HEK293 (cell line): ENCODE results near the gene FAM89B.
A peak's percentile ranks its signal among the peaks of the same experiment; 100 is the strongest.

Experiments used
- CTCF ChIA-PET: fragments of 350-600 bp; formaldehyde crosslinking; extraction: SDS; loops from one replicate; lab custom pipeline; 2021; ENCODE audit warnings: antibody characterized with exemption; lab: Yijun Ruan, JAX
- POLR2A ChIA-PET: fragments of 300-600 bp; formaldehyde crosslinking; extraction: SDS; loops from one replicate; lab custom pipeline; 2020; ENCODE audit warnings: antibody characterized with exemption, inconsistent platforms; lab: Yijun Ruan, JAX
- H3K27ac ChIP-seq: fragments of 200-500 bp; sonication (Bioruptor generic); 2 replicates; pipeline ENCODE4 v1.5.1; 2014; ENCODE audit warnings: low read depth, low read length, control low read depth, inconsistent platforms; ENCODE audit errors: extremely low read depth
- H3K36me3 ChIP-seq, 2 experiments: fragments of 200-500 bp in 1 of 2; sonication (Bioruptor generic) in 1 of 2; 1 replicate in 1 of 2; 2 replicates in 1 of 2; pipeline ENCODE4 v1.5.1; 2014 to 2017; ENCODE audit warnings: inconsistent platforms in 2 of 2, low read length in 2 of 2; ENCODE audit not compliant: control insufficient read depth in 2 of 2, insufficient read depth in 1 of 2
- H3K4me1 ChIP-seq: fragments of 200-500 bp; sonication (Bioruptor generic); 2 replicates; pipeline ENCODE4 v1.5.1; 2014; ENCODE audit warnings: mild to moderate bottlenecking, low read length, inconsistent platforms; ENCODE audit not compliant: control insufficient read depth, insufficient read depth
- H3K4me3 ChIP-seq: 2 replicates; pipeline ENCODE4 v1.5.1; 2011; ENCODE audit warnings: low read depth, mild to moderate bottlenecking, control low read depth, low read length, moderate library complexity
- H3K9me3 ChIP-seq: fragments of 200-500 bp; sonication (Bioruptor generic); 2 replicates; pipeline ENCODE4 v1.5.1; 2014; ENCODE audit warnings: low read depth, low read length, inconsistent platforms; ENCODE audit not compliant: control insufficient read depth, insufficient read depth
- BCL11A ChIP-seq: fragments of 450-650 bp; formaldehyde crosslinking; IDR thresholded peaks from 2 replicates; pipeline ENCODE4 v1.5.1; 2016; ENCODE audit warnings: low read depth, missing biosample characterization, missing genetic modification characterization
- BCL11B ChIP-seq: fragments of 450-650 bp; formaldehyde crosslinking; IDR thresholded peaks from 2 replicates; pipeline ENCODE4 v1.5.1; 2016; ENCODE audit warnings: low read depth, missing biosample characterization, missing genetic modification characterization
- GLIS2 ChIP-seq: fragments of 450-650 bp; formaldehyde crosslinking; IDR thresholded peaks from 2 replicates; pipeline ENCODE4 v1.5.1; 2016; ENCODE audit warnings: missing biosample characterization, missing genetic modification characterization
- KLF1 ChIP-seq: fragments of 450-650 bp; formaldehyde crosslinking; IDR thresholded peaks from 2 replicates; pipeline ENCODE4 v1.5.1; 2016; ENCODE audit warnings: missing biosample characterization, missing genetic modification characterization
- OSR2 ChIP-seq: fragments of 450-650 bp; formaldehyde crosslinking; IDR thresholded peaks from 2 replicates; pipeline ENCODE4 v1.5.1; 2016; ENCODE audit warnings: missing biosample characterization, missing genetic modification characterization
- RBAK ChIP-seq: fragments of 450-650 bp; formaldehyde crosslinking; IDR thresholded peaks from 2 replicates; pipeline ENCODE4 v1.5.1; 2016; ENCODE audit warnings: missing biosample characterization, missing genetic modification characterization
- SCRT1 ChIP-seq: fragments of 450-650 bp; formaldehyde crosslinking; IDR thresholded peaks from 2 replicates; pipeline ENCODE4 v1.5.1; 2016; ENCODE audit warnings: missing biosample characterization, missing genetic modification characterization, borderline replicate concordance
- SCRT2 ChIP-seq: fragments of 450-650 bp; formaldehyde crosslinking; IDR thresholded peaks from 2 replicates; pipeline ENCODE4 v1.5.1; 2016; ENCODE audit warnings: missing biosample characterization, missing genetic modification characterization
- SP2 ChIP-seq: fragments of 450-650 bp; formaldehyde crosslinking; IDR thresholded peaks from 2 replicates; pipeline ENCODE4 v1.5.1; 2016; ENCODE audit warnings: missing biosample characterization, missing genetic modification characterization
- SP3 ChIP-seq: fragments of 450-650 bp; formaldehyde crosslinking; IDR thresholded peaks from 2 replicates; pipeline ENCODE4 v1.5.1; 2016; ENCODE audit warnings: missing biosample characterization, missing genetic modification characterization
- SP7 ChIP-seq: fragments of 450-650 bp; formaldehyde crosslinking; IDR thresholded peaks from 2 replicates; pipeline ENCODE4 v1.5.1; 2016; ENCODE audit warnings: missing biosample characterization, missing genetic modification characterization
- ZBTB7A ChIP-seq: fragments of 450-650 bp; formaldehyde crosslinking; IDR thresholded peaks from 2 replicates; pipeline ENCODE4 v1.5.1; 2016; ENCODE audit warnings: low read depth, missing biosample characterization, missing genetic modification characterization
- ZFP3 ChIP-seq: fragments of 450-650 bp; formaldehyde crosslinking; IDR thresholded peaks from 2 replicates; pipeline ENCODE4 v1.5.1; 2016; ENCODE audit warnings: low read depth, missing biosample characterization, missing genetic modification characterization
- ZNF10 ChIP-seq: fragments of 450-650 bp; formaldehyde crosslinking; IDR thresholded peaks from 2 replicates; pipeline ENCODE4 v1.5.1; 2017; ENCODE audit warnings: missing biosample characterization, missing genetic modification characterization
- ZNF133 ChIP-seq: fragments of 450-650 bp; formaldehyde crosslinking; IDR thresholded peaks from 2 replicates; pipeline ENCODE4 v1.5.1; 2016; ENCODE audit warnings: missing biosample characterization, missing genetic modification characterization
- ZNF175 ChIP-seq: fragments of 450-650 bp; formaldehyde crosslinking; IDR thresholded peaks from 2 replicates; pipeline ENCODE4 v1.5.1; 2016; ENCODE audit warnings: missing biosample characterization, missing genetic modification characterization
- ZNF600 ChIP-seq: fragments of 450-650 bp; formaldehyde crosslinking; IDR thresholded peaks from 2 replicates; pipeline ENCODE4 v1.5.1; 2016; ENCODE audit warnings: missing biosample characterization, missing genetic modification characterization
- TF ChIP-seq, protein P1 (sequence below): fragments of 450-650 bp; formaldehyde crosslinking; IDR thresholded peaks from 2 replicates; pipeline ENCODE4 v1.5.1; 2016; ENCODE audit warnings: missing biosample characterization, missing genetic modification characterization
- TF ChIP-seq, protein P2 (sequence below): fragments of 450-650 bp; formaldehyde crosslinking; IDR thresholded peaks from 2 replicates; pipeline ENCODE4 v1.5.1; 2016; ENCODE audit warnings: missing biosample characterization, missing genetic modification characterization, borderline replicate concordance
- TF ChIP-seq, protein P3 (sequence below): fragments of 450-650 bp; formaldehyde crosslinking; IDR thresholded peaks from 2 replicates; pipeline ENCODE4 v1.5.1; 2016; ENCODE audit warnings: missing biosample characterization, missing genetic modification characterization

The FAM89B gene

GRCh38 chr11:65552388-65552951, 19.9 kb upstream of the FAM89B start:
- Histone ChIP-seq H3K27ac (no peak overlapping the region), H3K4me3 (no peak overlapping the region), H3K4me1 (no peaks in the 10 kb centered on the region; the same call in 1 of the 2 replicates), H3K36me3 (peaks cover 5 to 51% of the 10 kb centered on the region in 2 experiments; a peak in 2 of 3 replicates), H3K9me3 (no peaks in the 10 kb centered on the region)
- TF ChIP-seq GLIS2: 0 out of 2 replicates have a peak, but pooled peaks have one; percentile 12
- TF ChIP-seq ZFP3 (tag by site-specific recombination): no peak
- TF ChIP-seq BCL11A (tag by site-specific recombination): peak; percentile 68
- TF ChIP-seq ZNF133 (tag by site-specific recombination): no peak
- peak; percentile 91 for TF ChIP-seq BCL11B (tag by site-specific recombination)
- peak; percentile 14; the same call in 1 of the 2 replicates for TF ChIP-seq ZBTB7A
- TF ChIP-seq, protein P1, sequence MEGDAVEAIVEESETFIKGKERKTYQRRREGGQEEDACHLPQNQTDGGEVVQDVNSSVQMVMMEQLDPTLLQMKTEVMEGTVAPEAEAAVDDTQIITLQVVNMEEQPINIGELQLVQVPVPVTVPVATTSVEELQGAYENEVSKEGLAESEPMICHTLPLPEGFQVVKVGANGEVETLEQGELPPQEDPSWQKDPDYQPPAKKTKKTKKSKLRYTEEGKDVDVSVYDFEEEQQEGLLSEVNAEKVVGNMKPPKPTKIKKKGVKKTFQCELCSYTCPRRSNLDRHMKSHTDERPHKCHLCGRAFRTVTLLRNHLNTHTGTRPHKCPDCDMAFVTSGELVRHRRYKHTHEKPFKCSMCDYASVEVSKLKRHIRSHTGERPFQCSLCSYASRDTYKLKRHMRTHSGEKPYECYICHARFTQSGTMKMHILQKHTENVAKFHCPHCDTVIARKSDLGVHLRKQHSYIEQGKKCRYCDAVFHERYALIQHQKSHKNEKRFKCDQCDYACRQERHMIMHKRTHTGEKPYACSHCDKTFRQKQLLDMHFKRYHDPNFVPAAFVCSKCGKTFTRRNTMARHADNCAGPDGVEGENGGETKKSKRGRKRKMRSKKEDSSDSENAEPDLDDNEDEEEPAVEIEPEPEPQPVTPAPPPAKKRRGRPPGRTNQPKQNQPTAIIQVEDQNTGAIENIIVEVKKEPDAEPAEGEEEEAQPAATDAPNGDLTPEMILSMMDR (tag by site-specific recombination): no peak
- ChIA-PET CTCF (interaction anchor here (0.6 to 4.3 kb wide), 17 partner anchors 8 to 880 kb away, joined by 3 to 53 read pairs (median 4); partner anchors contain the start of gene ZNRD2), POLR2A (interaction anchor here (0.5 to 2.1 kb wide), 5 partner anchors 12 to 53 kb away, joined by 3 to 9 read pairs (median 3); partner anchors contain the start of genes MALAT1 and SCYL1)

DNA sequence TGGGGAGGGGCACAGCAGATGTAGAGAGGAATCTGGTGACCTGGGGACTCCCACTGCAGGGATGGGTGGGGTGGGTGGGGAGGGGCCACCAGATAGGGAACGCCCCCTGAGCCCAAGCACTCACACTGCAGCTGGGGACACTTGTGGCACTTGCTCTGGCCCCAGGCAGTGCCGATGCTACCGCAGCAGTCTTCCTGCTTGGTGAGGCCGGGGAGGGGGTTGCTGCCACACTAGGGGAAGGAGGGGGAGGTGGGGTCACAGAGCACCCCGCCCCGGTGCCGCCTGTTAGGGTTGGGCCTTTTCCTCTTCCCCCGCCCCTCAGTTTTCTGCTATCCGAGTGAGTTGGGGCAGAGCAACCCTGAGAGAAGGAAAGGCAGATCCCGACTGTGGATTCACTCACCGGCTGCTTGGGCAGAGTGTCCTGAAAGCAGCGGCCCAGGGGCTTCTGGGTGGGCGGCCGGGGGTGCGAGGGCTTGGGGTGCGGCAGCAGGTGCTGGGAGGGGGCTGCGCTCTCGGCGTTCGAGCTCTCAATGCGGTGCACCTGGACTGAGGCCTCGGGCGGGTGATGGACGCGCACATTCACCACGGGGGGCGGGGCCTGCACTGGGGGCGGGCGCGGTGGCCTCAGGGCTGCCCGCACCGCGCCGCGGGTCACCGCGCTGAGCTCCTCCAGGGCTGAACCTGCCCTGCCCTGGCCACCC, 18.9 kb upstream of the FAM89B start:
- Histone ChIP-seq H3K4me1 (no peaks in the 10 kb centered on the region; the same call in 1 of the 2 replicates), H3K36me3 (peaks cover 5 to 41% of the 10 kb centered on the region in 2 experiments; a peak in 2 of 3 replicates), H3K4me3 (no peak overlapping the region), H3K9me3 (no peaks in the 10 kb centered on the region), H3K27ac (no peak overlapping the region)
- ChIA-PET POLR2A (interaction anchor here (2.1 kb wide), 1 partner anchor 13 kb away, joined by 7 read pairs; no protein-coding TSS in a partner anchor), CTCF (interaction anchor here (4.3 kb wide), 1 partner anchor 12 kb away, joined by 53 read pairs; no protein-coding TSS in a partner anchor)
- TF ChIP-seq SP7 (tag by site-specific recombination): 0 out of 2 replicates have a peak, but pooled peaks have one; percentile 10
- no peak for TF ChIP-seq RBAK (tag by site-specific recombination)
- TF ChIP-seq, protein P2, sequence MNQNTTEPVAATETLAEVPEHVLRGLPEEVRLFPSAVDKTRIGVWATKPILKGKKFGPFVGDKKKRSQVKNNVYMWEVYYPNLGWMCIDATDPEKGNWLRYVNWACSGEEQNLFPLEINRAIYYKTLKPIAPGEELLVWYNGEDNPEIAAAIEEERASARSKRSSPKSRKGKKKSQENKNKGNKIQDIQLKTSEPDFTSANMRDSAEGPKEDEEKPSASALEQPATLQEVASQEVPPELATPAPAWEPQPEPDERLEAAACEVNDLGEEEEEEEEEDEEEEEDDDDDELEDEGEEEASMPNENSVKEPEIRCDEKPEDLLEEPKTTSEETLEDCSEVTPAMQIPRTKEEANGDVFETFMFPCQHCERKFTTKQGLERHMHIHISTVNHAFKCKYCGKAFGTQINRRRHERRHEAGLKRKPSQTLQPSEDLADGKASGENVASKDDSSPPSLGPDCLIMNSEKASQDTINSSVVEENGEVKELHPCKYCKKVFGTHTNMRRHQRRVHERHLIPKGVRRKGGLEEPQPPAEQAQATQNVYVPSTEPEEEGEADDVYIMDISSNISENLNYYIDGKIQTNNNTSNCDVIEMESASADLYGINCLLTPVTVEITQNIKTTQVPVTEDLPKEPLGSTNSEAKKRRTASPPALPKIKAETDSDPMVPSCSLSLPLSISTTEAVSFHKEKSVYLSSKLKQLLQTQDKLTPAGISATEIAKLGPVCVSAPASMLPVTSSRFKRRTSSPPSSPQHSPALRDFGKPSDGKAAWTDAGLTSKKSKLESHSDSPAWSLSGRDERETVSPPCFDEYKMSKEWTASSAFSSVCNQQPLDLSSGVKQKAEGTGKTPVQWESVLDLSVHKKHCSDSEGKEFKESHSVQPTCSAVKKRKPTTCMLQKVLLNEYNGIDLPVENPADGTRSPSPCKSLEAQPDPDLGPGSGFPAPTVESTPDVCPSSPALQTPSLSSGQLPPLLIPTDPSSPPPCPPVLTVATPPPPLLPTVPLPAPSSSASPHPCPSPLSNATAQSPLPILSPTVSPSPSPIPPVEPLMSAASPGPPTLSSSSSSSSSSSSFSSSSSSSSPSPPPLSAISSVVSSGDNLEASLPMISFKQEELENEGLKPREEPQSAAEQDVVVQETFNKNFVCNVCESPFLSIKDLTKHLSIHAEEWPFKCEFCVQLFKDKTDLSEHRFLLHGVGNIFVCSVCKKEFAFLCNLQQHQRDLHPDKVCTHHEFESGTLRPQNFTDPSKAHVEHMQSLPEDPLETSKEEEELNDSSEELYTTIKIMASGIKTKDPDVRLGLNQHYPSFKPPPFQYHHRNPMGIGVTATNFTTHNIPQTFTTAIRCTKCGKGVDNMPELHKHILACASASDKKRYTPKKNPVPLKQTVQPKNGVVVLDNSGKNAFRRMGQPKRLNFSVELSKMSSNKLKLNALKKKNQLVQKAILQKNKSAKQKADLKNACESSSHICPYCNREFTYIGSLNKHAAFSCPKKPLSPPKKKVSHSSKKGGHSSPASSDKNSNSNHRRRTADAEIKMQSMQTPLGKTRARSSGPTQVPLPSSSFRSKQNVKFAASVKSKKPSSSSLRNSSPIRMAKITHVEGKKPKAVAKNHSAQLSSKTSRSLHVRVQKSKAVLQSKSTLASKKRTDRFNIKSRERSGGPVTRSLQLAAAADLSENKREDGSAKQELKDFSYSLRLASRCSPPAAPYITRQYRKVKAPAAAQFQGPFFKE (tag by site-specific recombination): no peak
- peak; percentile 80 for TF ChIP-seq ZNF10
- TF ChIP-seq SP3: peak; percentile 38; the same call in 1 of the 2 replicates
- peak; percentile 93 for TF ChIP-seq SCRT2
- TF ChIP-seq ZNF175 (tag by site-specific recombination): no peak
- TF ChIP-seq ZNF600 (tag by site-specific recombination): peak; percentile 45; the same call in 1 of the 2 replicates
- TF ChIP-seq OSR2 (tag by site-specific recombination): 0 out of 2 replicates have a peak, but pooled peaks have one; percentile 9
- TF ChIP-seq, protein P3, sequence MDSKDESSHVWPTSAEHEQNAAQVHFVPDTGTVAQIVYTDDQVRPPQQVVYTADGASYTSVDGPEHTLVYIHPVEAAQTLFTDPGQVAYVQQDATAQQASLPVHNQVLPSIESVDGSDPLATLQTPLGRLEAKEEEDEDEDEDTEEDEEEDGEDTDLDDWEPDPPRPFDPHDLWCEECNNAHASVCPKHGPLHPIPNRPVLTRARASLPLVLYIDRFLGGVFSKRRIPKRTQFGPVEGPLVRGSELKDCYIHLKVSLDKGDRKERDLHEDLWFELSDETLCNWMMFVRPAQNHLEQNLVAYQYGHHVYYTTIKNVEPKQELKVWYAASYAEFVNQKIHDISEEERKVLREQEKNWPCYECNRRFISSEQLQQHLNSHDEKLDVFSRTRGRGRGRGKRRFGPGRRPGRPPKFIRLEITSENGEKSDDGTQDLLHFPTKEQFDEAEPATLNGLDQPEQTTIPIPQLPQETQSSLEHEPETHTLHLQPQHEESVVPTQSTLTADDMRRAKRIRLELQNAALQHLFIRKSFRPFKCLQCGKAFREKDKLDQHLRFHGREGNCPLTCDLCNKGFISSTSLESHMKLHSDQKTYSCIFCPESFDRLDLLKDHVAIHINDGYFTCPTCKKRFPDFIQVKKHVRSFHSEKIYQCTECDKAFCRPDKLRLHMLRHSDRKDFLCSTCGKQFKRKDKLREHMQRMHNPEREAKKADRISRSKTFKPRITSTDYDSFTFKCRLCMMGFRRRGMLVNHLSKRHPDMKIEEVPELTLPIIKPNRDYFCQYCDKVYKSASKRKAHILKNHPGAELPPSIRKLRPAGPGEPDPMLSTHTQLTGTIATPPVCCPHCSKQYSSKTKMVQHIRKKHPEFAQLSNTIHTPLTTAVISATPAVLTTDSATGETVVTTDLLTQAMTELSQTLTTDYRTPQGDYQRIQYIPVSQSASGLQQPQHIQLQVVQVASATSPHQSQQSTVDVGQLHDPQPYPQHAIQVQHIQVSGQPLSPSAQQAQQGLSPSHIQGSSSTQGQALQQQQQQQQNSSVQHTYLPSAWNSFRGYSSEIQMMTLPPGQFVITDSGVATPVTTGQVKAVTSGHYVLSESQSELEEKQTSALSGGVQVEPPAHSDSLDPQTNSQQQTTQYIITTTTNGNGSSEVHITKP: peak; percentile 26; the same call in 1 of the 2 replicates
- TF ChIP-seq KLF1: peak; percentile 90
- TF ChIP-seq SP2: peak; percentile 54
- no peak for TF ChIP-seq ZNF133 (tag by site-specific recombination)
- TF ChIP-seq SCRT1 (tag by site-specific recombination): peak; percentile 59; the same call in 1 of the 2 replicates
